Suprapubic skin (tissue), 4 donors: Measurements from ENCODE around the gene DR1. TPM values are rescaled to one million over a fixed set of nuclear protein-coding genes. Genes with fewer than 3 reads are reported as not detected.
"Not testable (repeated sequence)": the region's sequence is repeated elsewhere in the genome, so short reads cannot be mapped to it uniquely, and the experiment has no call there.

Experiments
- DNase-seq, 2 donors: peaks; one replicate each; pipeline ENCODE4 v3.0.0-alpha.2; 2019; ENCODE audit warnings: low spot score in 2 of 2
- H3K27ac ChIP-seq: fragments of 200-600 bp; sonication (generic); one replicate; pipeline ENCODE4 v1.5.1; 2019
- H3K27me3 ChIP-seq: fragments of 200-600 bp; sonication (generic); one replicate; pipeline ENCODE4 v1.5.1; 2019
- H3K36me3 ChIP-seq: fragments of 200-600 bp; sonication (generic); one replicate; pipeline ENCODE4 v1.5.1; 2019
- H3K4me1 ChIP-seq: fragments of 200-600 bp; sonication (generic); one replicate; pipeline ENCODE4 v1.5.1; 2019
- H3K4me3 ChIP-seq: fragments of 200-600 bp; sonication (generic); one replicate; pipeline ENCODE4 v1.5.1; 2019; ENCODE audit warnings: mild to moderate bottlenecking
- H3K9me3 ChIP-seq: fragments of 200-600 bp; sonication (generic); one replicate; pipeline ENCODE4 v1.5.1; 2019
- EP300 ChIP-seq: sonication (generic); formaldehyde crosslinking; IDR thresholded peaks from one replicate; pipeline ENCODE4 v1.6.1; 2017; ENCODE audit warnings: antibody characterized with exemption
- POLR2A ChIP-seq, 2 donors: fragments of 450-650 bp; IDR thresholded peaks; one replicate each; pipeline ENCODE4 v1.6.1; 2017; ENCODE audit warnings: antibody characterized with exemption in 2 of 2, mild to moderate bottlenecking in 2 of 2, moderate library complexity in 2 of 2
- POLR2AphosphoS5 ChIP-seq, 3 donors: sonication (generic); formaldehyde crosslinking; IDR thresholded peaks; one replicate each; pipeline ENCODE4 v1.6.1; 2017; ENCODE audit warnings: antibody characterized with exemption in 3 of 3
- WGBS: methylation state at CpG from one replicate; pipeline ENCODE4 v1.1.5; 2018; 5-methylcytosine and 5-hydroxymethylcytosine counted together
- total RNA-seq, 4 donors: library from RNA; depleted of rRNA; stranded (reverse); fragments of >200 nt; gene quantifications; one replicate each; pipeline ENCODE4 v1.1.0, GENCODE V29; 2016
- TF ChIP-seq, protein P1 (sequence below), 2 donors: fragments of 200-600 bp in 1 of 2; fragments of 450-650 bp in 1 of 2; sonication (generic) in 1 of 2; IDR thresholded peaks; one replicate each; pipeline ENCODE4 v1.5.1; 2016 to 2019; ENCODE audit warnings: antibody characterized with exemption in 2 of 2, mild to moderate bottlenecking in 1 of 2, moderate library complexity in 1 of 2

Gene DR1
- total RNA-seq, 4 donors from 2014 or later, result 47.8 to 60.2 (median 55.5) TPM

DNA sequence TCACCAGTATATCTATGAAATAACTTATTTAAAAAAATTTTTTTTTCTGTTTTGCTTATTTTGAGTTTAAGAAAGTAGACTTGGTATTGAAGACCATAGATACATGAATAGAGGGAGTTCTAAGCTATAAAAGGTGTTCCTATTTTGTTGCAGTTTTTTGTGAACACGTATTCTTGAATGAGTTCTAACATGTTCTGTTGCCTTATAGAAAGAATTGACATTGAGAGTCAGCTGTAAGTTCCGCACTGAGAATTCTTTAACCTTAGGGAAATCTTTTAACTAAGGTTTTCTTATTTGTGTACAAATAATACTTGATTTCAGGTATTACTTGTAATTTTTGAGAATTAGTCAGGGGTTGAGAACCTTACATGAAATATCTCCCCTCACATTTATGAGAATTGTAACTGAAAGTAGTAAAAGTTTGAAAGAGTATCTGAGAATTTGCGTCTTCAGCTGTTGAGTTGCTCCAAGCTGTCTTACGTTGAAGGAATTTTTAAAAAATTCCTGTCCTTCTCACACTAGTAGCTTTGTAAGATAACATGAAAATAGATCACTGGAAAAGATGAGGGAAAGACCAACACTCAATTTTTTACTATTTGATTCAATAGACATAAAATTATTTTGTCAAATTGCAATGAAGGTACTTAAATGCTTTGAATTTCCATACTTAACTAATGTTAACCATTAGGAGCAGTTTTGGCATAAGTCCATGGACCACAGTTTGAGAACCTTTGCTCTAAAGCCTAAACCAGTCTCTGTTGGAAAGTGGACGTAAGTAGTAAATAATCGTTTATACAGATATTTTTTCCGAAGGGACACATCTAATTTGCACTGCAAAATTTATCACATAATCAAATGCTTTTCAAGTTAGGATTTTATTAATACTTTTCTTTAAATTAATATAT, 3.8 kb downstream of the DR1 start:
- Histone ChIP-seq H3K27ac (peak overlapping the region; percentile 45), H3K9me3 (no peaks in the 10 kb centered on the region), H3K36me3 (peaks cover 4% of the 10 kb centered on the region), H3K4me1 (peaks cover 69% of the 10 kb centered on the region), H3K4me3 (peak overlapping the region; percentile 95), H3K27me3 (no peaks in the 10 kb centered on the region)
- no peak for TF ChIP-seq POLR2AphosphoS5 (IDR thresholded peaks at IDR 0.05)
- no peak for TF ChIP-seq POLR2A (IDR thresholded peaks at IDR 0.05)
- TF ChIP-seq EP300, result no peak
- TF ChIP-seq, protein P1, sequence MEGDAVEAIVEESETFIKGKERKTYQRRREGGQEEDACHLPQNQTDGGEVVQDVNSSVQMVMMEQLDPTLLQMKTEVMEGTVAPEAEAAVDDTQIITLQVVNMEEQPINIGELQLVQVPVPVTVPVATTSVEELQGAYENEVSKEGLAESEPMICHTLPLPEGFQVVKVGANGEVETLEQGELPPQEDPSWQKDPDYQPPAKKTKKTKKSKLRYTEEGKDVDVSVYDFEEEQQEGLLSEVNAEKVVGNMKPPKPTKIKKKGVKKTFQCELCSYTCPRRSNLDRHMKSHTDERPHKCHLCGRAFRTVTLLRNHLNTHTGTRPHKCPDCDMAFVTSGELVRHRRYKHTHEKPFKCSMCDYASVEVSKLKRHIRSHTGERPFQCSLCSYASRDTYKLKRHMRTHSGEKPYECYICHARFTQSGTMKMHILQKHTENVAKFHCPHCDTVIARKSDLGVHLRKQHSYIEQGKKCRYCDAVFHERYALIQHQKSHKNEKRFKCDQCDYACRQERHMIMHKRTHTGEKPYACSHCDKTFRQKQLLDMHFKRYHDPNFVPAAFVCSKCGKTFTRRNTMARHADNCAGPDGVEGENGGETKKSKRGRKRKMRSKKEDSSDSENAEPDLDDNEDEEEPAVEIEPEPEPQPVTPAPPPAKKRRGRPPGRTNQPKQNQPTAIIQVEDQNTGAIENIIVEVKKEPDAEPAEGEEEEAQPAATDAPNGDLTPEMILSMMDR (IDR thresholded peaks at IDR 0.05), result no peak
- WGBS, result 33% methylated on average over 7 of the region's 7 CpGs
- no peak for DNase-seq

DNA sequence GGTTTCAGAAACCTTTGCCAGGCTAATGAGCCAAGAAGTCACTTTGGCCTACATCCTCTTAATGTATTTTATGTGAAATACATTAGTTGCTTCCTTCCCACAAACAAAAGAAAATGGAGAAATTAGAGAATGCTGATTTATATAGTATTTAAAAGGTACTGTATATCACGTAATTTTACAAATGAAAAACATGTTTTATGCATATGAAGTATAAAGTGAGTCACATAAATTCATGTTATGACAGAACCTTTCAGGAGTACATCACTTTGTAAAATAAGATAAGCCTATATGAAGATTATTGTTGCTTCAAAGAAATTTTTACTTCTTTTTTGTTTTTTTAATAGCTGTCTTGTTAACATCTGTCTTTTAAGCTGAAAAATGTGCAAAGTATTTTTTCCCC, 4.6 kb downstream of the DR1 start:
- no peaks in the 10 kb centered on the region for H3K27me3 ChIP-seq
- 58% methylated on average over 1 of the region's 1 CpG for WGBS
- H3K27ac ChIP-seq, result no peak overlapping the region
- TF ChIP-seq POLR2AphosphoS5 (IDR thresholded peaks at IDR 0.05) (no peak), POLR2A (IDR thresholded peaks at IDR 0.05) (no peak), EP300 (no peak)
- TF ChIP-seq, protein P1 (IDR thresholded peaks at IDR 0.05), result no peak
- DNase-seq, result no peak
- peaks cover 67% of the 10 kb centered on the region for H3K4me1 ChIP-seq
- H3K4me3 ChIP-seq, result peak overlapping the region; percentile 95
- H3K36me3 ChIP-seq, result peaks cover 8% of the 10 kb centered on the region
- no peaks in the 10 kb centered on the region for H3K9me3 ChIP-seq

DNA sequence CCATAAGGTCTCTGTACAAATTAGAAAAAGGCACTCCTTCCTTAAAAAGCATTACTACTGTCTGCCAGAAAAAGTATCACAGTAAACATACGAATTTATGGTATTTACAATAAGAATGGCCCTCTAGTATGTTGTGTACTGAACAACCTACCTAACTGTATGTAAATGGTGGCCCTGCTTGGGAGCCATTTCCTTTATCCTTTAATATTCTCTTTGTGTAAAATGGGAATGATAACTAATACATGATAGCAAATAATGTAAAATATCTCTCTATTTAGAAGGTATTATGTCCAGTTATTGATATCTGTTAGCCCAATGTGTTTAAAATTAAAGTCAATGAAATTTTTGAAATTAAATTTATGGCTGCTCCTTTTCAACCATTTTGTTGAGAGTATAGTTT, 5.2 kb downstream of the DR1 start:
- 73% methylated on average over 1 of the region's 1 CpG for WGBS
- peaks cover 14% of the 10 kb centered on the region for H3K36me3 ChIP-seq
- DNase-seq, result no peak
- H3K27ac ChIP-seq, result no peak overlapping the region
- no peaks in the 10 kb centered on the region for H3K9me3 ChIP-seq
- TF ChIP-seq POLR2AphosphoS5 (IDR thresholded peaks at IDR 0.05) (no peak), EP300 (no peak), POLR2A (IDR thresholded peaks at IDR 0.05) (no peak)
- TF ChIP-seq, protein P1 (IDR thresholded peaks at IDR 0.05), result no peak
- H3K27me3 ChIP-seq, result no peaks in the 10 kb centered on the region
- no peak overlapping the region for H3K4me3 ChIP-seq
- peaks cover 70% of the 10 kb centered on the region for H3K4me1 ChIP-seq

DNA sequence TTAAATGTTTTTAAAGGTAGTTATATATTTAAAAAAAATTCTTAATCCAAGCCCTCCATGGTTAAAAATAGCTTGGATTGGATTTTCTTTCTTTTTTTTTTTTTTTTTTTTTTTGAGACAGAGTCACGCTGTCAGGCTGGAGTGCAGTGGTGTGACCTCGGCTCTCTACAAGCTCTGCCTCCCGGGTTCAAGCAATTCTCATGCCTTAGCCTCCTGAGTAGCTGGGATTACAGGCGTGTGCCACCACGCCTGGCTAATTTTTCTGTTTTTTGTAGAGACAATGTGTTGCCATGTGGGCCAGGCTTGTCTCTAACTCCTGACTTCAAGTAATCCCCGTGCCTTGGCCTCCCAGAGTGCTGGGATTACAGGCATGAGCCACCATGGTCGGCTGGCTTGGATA, 5.6 kb downstream of the DR1 start:
- H3K9me3 ChIP-seq, DNase-seq, H3K27ac ChIP-seq, H3K27me3 ChIP-seq, H3K4me3 ChIP-seq: not testable (repeated sequence)
- Histone ChIP-seq H3K4me1 (peaks cover 71% of the 10 kb centered on the region), H3K36me3 (peaks cover 19% of the 10 kb centered on the region)
- WGBS, result 74% methylated on average over 7 of the region's 7 CpGs

DNA sequence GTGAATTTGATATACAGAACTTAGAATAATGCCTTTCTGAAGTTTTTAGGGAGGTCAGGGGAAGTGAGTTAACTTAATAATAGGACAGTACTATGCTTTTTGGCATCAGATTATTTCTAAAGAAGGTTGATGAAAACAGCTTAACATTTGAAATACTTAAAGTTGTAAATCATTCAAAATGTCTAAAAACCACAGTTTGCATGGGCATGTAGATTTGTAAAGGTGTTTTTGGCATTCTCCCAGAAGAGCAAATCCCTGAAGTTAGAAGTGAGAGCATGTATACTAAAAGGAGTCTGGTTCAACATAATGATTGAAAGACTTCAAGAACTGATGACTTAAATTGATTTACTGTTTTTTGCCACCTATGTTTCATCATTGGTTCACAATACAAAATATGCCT, 6.7 kb downstream of the DR1 start:
- no peak overlapping the region for H3K27ac ChIP-seq
- H3K4me1 ChIP-seq, result peaks cover 71% of the 10 kb centered on the region
- DNase-seq, result no peak
- peaks cover 25% of the 10 kb centered on the region for H3K36me3 ChIP-seq
- TF ChIP-seq POLR2AphosphoS5 (IDR thresholded peaks at IDR 0.05) (no peak), EP300 (no peak), POLR2A (IDR thresholded peaks at IDR 0.05) (no peak)
- TF ChIP-seq, protein P1 (IDR thresholded peaks at IDR 0.05), result no peak
- no peaks in the 10 kb centered on the region for H3K27me3 ChIP-seq
- no peaks in the 10 kb centered on the region for H3K9me3 ChIP-seq
- no peak overlapping the region for H3K4me3 ChIP-seq
